OCI-LY3 (cell line): ENCODE results near the gene TNRC6C.

Source experiments
- H2AFZ ChIP-seq: fragments of 200-600, 300-600 bp; shearing (Covaris generic); 2 replicates; pipeline ENCODE4 v1.6.0; 2014; ENCODE audit warnings: antibody characterized with exemption, low read depth, low read length
- H3K27ac ChIP-seq: fragments of 200-600, 300-600 bp; sonication (generic); 2 replicates; pipeline ENCODE4 v1.5.1; 2014; ENCODE audit warnings: mild to moderate bottlenecking, low read length, moderate library complexity, mixed read lengths
- H3K27me3 ChIP-seq: fragments of 200-600, 300-600 bp; sonication (generic); 2 replicates; pipeline ENCODE4 v1.6.1; 2014; ENCODE audit warnings: low read depth, low read length, mixed read lengths
- H3K36me3 ChIP-seq: fragments of 200-600, 300-600 bp; sonication (generic); replicated peaks from 2 replicates; pipeline ENCODE3; 2014; ENCODE audit warnings: low read depth, low read length, mixed read lengths
- H3K4me1 ChIP-seq: fragments of 300-600, 200-600 bp; sonication (generic); 2 replicates; pipeline ENCODE4 v1.6.1; 2014; ENCODE audit warnings: low read length, mixed read lengths
- H3K4me2 ChIP-seq: fragments of 200-600, 300-600 bp; sonication (generic); 2 replicates; pipeline ENCODE4 v1.6.1; 2014; ENCODE audit warnings: low read length, mixed read lengths
- H3K4me3 ChIP-seq: fragments of 300-600, 200-600 bp; sonication (generic); 2 replicates; pipeline ENCODE4 v1.5.1; 2014; ENCODE audit warnings: antibody characterized with exemption, mild to moderate bottlenecking, low read length, moderate library complexity
- H3K79me2 ChIP-seq: fragments of 300-600, 200-600 bp; shearing (Covaris generic); 2 replicates; pipeline ENCODE4 v1.6.1; 2014; ENCODE audit warnings: mild to moderate bottlenecking, low read length, mixed read lengths
- H3K9ac ChIP-seq: fragments of 300-600, 200-600 bp; shearing (Covaris generic); 2 replicates; pipeline ENCODE4 v1.6.0; 2014; ENCODE audit warnings: mild to moderate bottlenecking, low read length, moderate library complexity
- H3K9me3 ChIP-seq: fragments of 200-600, 300-600 bp; shearing (Covaris generic); 2 replicates; pipeline ENCODE4 v1.6.1; 2014; ENCODE audit warnings: low read length, mixed read lengths; ENCODE audit not compliant: insufficient read depth
- H4K20me1 ChIP-seq: fragments of 200-600, 300-600 bp; sonication (generic); 2 replicates; pipeline ENCODE4 v1.6.1; 2016; ENCODE audit warnings: low read length, mixed read lengths; ENCODE audit not compliant: insufficient read depth
- EZH2phosphoT487 ChIP-seq: fragments of 200-600 bp; shearing (Covaris generic); IDR thresholded peaks from 2 replicates; pipeline ENCODE4 v1.6.1; 2018; ENCODE audit warnings: antibody characterized with exemption, mixed run types, low read depth
- TF ChIP-seq, protein P1 (sequence below): fragments of 200-600, 300-600 bp; sonication (generic); IDR thresholded peaks from 2 replicates; pipeline ENCODE4 v1.5.1; 2014; ENCODE audit warnings: antibody characterized with exemption, low read length, low read depth

TNRC6C gene

DNA sequence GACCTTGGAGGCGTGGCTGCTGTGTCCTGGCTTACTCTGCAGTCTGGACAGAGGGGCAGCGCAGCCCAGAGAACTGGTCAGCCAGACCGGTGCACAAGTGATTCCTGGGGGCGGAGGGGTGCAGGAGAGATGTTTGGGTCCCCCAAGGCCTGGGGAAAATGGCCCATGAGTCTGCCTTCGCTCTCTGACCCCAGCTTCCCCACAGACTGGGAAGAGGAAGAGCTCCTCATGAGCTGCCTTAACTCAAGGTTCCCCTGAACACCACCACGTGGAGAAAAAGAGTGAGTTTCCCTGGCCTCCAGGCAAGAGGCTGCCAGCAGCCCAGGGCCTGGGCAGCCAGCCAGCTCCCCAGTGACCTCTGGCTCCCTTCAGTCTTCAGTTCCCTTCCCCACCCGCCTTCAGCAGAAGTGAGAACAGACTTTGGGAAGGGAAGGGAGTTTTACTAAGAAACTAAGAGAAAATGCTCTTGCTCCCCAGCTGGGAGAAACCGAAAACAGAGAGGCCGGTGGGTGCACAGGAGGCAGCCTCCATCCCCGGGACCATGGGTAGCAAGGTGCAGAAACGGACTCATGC lies 185.7 kb downstream of the TNRC6C start:
- Histone ChIP-seq H3K27me3 (no peaks in the 10 kb centered on the region), H3K4me3 (no peak overlapping the region), H3K36me3 (peaks cover 5% of the 10 kb centered on the region), H3K9me3 (no peaks in the 10 kb centered on the region), H4K20me1 (no peaks in the 10 kb centered on the region), H3K79me2 (peaks cover 6% of the 10 kb centered on the region; the same call in 1 of the 2 replicates), H2AFZ (no peak overlapping the region), H3K9ac (peak overlapping the region; percentile 79), H3K27ac (peak overlapping the region; percentile 94), H3K4me1 (peaks cover 91% of the 10 kb centered on the region), H3K4me2 (peak overlapping the region; percentile 61)
- TF ChIP-seq EZH2phosphoT487, result no peak
- TF ChIP-seq, protein P1, sequence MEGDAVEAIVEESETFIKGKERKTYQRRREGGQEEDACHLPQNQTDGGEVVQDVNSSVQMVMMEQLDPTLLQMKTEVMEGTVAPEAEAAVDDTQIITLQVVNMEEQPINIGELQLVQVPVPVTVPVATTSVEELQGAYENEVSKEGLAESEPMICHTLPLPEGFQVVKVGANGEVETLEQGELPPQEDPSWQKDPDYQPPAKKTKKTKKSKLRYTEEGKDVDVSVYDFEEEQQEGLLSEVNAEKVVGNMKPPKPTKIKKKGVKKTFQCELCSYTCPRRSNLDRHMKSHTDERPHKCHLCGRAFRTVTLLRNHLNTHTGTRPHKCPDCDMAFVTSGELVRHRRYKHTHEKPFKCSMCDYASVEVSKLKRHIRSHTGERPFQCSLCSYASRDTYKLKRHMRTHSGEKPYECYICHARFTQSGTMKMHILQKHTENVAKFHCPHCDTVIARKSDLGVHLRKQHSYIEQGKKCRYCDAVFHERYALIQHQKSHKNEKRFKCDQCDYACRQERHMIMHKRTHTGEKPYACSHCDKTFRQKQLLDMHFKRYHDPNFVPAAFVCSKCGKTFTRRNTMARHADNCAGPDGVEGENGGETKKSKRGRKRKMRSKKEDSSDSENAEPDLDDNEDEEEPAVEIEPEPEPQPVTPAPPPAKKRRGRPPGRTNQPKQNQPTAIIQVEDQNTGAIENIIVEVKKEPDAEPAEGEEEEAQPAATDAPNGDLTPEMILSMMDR, result no peak

DNA sequence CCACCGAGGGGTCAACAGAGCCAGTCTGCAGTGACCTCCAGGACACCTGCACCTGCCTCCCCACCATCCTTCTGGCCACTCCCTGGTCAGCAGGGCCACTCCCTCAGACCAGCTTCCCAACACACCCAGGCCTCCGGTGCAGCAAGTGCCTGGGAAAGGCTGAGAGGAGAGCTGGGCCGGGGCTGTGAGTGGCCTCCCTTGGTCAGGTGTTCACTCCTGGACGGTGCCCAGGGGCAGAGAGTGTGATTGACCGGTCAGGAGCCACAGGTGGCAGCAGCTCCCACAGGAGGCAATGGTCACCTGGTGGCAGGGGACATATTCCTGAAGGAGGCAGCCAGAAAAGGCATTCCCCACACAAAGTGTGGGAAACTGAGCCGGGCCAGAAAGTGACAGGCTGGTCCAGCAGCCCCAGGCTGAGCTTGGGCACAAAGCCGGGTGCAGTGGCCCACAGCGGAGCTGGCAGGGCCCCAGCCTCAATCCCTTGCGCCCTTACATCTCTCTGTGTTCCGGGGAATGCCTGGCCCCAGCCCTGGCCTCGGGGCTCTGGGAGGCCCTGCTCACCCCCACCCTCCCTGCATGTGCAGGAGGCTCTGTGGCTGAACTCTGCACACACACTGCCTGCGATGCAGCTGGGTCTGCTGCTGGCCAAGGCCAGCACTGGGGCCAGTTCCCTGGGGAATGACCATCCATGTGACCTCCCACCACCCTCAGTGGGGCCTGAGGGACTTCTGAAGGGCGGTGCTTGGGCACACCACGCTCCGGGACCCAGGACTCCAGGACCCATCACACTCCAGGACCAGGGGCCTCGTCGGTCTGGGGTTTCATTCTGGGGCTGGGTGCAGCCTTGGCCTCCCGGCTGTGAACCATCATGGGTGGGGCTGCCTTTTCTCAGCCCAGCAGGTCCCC lies 186.5 kb downstream of the TNRC6C start:
- Histone ChIP-seq H3K27ac (peak overlapping the region; percentile 94), H4K20me1 (no peaks in the 10 kb centered on the region), H3K4me2 (peak overlapping the region; percentile 61), H3K4me3 (0 out of 2 replicates have a peak overlapping the region, but pooled peaks have one; percentile 5), H3K4me1 (peaks cover 89% of the 10 kb centered on the region), H3K9me3 (no peaks in the 10 kb centered on the region), H3K27me3 (no peaks in the 10 kb centered on the region), H3K79me2 (peaks cover 6% of the 10 kb centered on the region; the same call in 1 of the 2 replicates), H3K9ac (peak overlapping the region; percentile 79), H3K36me3 (peaks cover 5% of the 10 kb centered on the region), H2AFZ (peak overlapping the region; percentile 27; the same call in 1 of the 2 replicates)
- TF ChIP-seq, protein P1, result no peak
- TF ChIP-seq EZH2phosphoT487, result no peak

DNA sequence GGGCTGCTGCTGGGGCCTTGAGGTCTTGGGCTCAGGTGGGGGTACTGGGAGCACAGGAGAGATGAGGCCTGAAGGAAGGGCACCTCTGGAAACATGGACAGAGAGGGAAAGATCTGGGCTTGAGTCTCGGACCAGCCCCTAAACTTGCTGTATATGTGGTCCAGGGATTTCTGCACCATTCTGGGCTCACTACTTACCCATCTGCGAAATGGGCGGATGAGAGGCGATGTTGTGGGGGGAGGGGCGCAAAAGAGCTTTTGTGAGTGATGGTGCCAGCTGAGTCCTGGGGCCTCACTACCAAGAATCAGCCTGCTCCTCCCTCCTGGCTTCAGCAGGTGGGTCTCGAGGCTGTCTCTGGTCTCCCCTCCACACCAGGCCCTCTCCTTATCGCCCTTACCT lies 188.0 kb downstream of the TNRC6C start:
- Histone ChIP-seq H3K27ac (peak overlapping the region; percentile 94), H3K4me2 (peak overlapping the region; percentile 71), H3K27me3 (no peaks in the 10 kb centered on the region), H3K4me1 (peaks cover 93% of the 10 kb centered on the region), H3K9ac (peak overlapping the region; percentile 79), H3K79me2 (peaks cover 6% of the 10 kb centered on the region; the same call in 1 of the 2 replicates), H3K9me3 (no peaks in the 10 kb centered on the region), H3K4me3 (peak overlapping the region; percentile 37), H4K20me1 (no peaks in the 10 kb centered on the region), H2AFZ (no peak overlapping the region), H3K36me3 (peaks cover 5% of the 10 kb centered on the region)
- TF ChIP-seq, protein P1, result no peak
- no peak for TF ChIP-seq EZH2phosphoT487

- Histone ChIP-seq H4K20me1 (no peaks in the 10 kb centered on the region), H2AFZ (no peak overlapping the region), H3K9ac (peak overlapping the region; percentile 79), H3K4me2 (peak overlapping the region; percentile 71), H3K36me3 (peaks cover 5% of the 10 kb centered on the region), H3K27me3 (no peaks in the 10 kb centered on the region), H3K27ac (peak overlapping the region; percentile 94), H3K4me1 (peaks cover 93% of the 10 kb centered on the region), H3K9me3 (no peaks in the 10 kb centered on the region), H3K4me3 (peak overlapping the region; percentile 37), H3K79me2 (peaks cover 6% of the 10 kb centered on the region; the same call in 1 of the 2 replicates)
- no peak for TF ChIP-seq EZH2phosphoT487
- TF ChIP-seq, protein P1, result no peak
Measured at GRCh38 chr17:78146881-78147280, 188.4 kb downstream of the TNRC6C start.
